Vagina (tissue), 2 donors: ENCODE data around the gene GPRIN2.
"Not testable (repeated sequence)": the region's sequence is repeated elsewhere in the genome, so short reads cannot be mapped to it uniquely, and the experiment has no call there.

Experiments used
- CTCF ChIP-seq, 3 experiments: fragments of 450-650 bp in 2 of 3; fragments of 200-600 bp in 1 of 3; sonication (generic) in 1 of 3; IDR thresholded peaks; one replicate each; pipeline ENCODE4 v1.5.1; 2017 to 2019; ENCODE audit warnings: antibody characterized with exemption in 3 of 3, mild to moderate bottlenecking in 2 of 3, moderate library complexity in 2 of 3
- POLR2A ChIP-seq, 2 donors: fragments of 450-650 bp; IDR thresholded peaks; one replicate each; pipeline ENCODE4 v1.6.1; 2017; ENCODE audit warnings: antibody characterized with exemption in 2 of 2, mild to moderate bottlenecking in 2 of 2, moderate library complexity in 2 of 2
- POLR2AphosphoS5 ChIP-seq, 2 donors: sonication (generic); formaldehyde crosslinking; IDR thresholded peaks; one replicate each; pipeline ENCODE4 v1.9.0; 2017; ENCODE audit warnings: antibody characterized with exemption in 2 of 2, mild to moderate bottlenecking in 2 of 2, low read depth in 1 of 2; ENCODE audit not compliant: insufficient read depth in 1 of 2

- TF ChIP-seq CTCF (IDR thresholded peaks at IDR 0.05); POLR2A (IDR thresholded peaks at IDR 0.05); POLR2AphosphoS5 (IDR thresholded peaks at IDR 0.05; ENCODE audit: insufficient read depth in 1 of 2, low read depth in 1 of 2): not testable (repeated sequence)
These were observed 24.2 kb downstream of the GPRIN2 start for GRCh38 chr10:46532256-46532655.
